ENCODE data around the gene MYH9. TPM values are rescaled to one million over a fixed set of nuclear protein-coding genes. Genes with fewer than 3 reads are reported as not detected.

Gene MYH9
- total RNA-seq, 4 donors from 2014 or later, result 228 to 375 (median 275) TPM

DNA sequence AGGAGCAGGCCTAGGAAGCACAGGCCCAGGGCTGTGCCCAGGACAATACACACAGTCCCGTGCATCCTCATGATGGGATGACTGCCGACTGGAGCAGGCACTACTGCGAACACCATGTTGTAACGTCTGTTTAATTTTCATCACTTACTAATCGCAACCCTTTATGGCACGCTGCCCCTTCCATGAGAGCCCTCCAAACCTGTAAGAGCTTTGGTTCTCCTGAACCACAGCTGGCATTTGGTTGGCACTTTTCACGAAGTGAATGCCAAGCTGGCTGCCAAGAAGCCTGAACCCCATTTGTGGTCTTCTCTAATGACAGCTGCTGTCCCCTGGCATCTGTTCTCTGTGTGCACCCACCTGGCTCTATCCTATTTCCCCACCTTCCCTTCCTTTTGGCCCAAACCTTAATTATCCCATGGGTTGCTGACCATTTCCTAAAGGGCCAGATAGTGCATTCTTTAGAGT, 98.3 kb downstream of the MYH9 start:
- Histone ChIP-seq H3K27me3 (no peaks in the 10 kb centered on the region), H3K4me3 (replicated peaks in 1 of 3) (no peak overlapping the region), H3K9me3 (no peaks in the 10 kb centered on the region), H3K4me1 (no peaks in the 10 kb centered on the region), H3K27ac (no peak overlapping the region), H3K36me3 (peaks cover 84% of the 10 kb centered on the region in 2 donors)
- WGBS, 2 donors, result 83% methylated on average over 7 of the region's 7 CpGs
- intact Hi-C loops (cut with DNase I), result loop anchor here (5.0 to 10.0 kb wide), 2 partner anchors 52 to 95 kb away; partner anchors contain the start of gene APOL2
- DNase-seq, result no peak
- TF ChIP-seq CTCF (IDR thresholded peaks at IDR 0.05) (no peak), POLR2A (IDR thresholded peaks at IDR 0.05) (no peak)

DNA sequence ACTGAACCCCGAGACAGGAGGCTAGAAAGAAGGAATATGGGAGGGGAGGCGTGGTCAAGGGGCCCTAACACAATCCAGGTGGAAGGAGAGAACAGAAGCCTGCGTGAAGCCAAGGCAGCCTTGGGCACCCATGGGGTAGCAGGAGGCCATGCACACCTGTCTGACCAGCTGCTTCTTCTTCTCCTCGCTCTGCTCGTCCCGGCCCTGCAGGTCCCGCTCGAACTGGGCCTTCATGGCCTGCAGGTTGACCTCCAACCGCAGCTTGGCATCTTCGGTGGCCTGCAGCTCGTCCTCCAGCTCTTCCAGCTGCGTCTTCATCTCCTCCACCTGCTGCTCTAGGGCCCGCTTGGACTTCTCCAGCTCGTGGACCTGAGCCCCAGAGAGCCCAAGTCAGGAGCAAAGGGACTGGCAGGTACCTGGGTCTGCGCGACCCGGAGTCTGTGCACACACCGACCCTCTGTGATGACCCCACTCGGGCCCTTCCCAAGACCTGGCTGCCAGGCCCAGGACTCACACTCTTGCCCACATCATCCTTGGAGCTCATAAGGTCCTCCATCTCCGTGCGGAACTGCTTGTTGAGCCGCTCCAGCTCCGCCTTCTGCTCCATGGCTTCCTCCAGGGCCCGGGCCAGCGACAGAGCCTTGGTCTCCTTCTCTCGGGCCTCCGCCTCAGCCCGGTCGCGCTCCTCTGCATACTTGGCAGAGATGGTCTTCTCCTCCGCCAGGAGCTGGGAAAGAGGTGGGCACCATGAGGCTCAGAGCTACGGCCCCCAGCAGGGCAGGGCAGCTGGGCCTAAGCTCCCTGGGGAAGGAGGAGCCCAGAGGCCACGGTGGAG, 99.0 kb downstream of the MYH9 start:
- intact Hi-C loops (cut with DNase I), result loop anchor here (5.0 to 10.0 kb wide), 2 partner anchors 51 to 94 kb away; partner anchors contain the start of gene APOL2
- Histone ChIP-seq H3K4me1 (no peaks in the 10 kb centered on the region), H3K36me3 (peaks cover 84% of the 10 kb centered on the region in 2 donors)

GRCh38 chr22:36287881-36288515, 99.8 kb downstream of the MYH9 start:
- DNase-seq, result no peak
- peaks cover 84% of the 10 kb centered on the region in 2 donors for H3K36me3 ChIP-seq
- H3K27me3 ChIP-seq, result no peaks in the 10 kb centered on the region
- TF ChIP-seq CTCF (IDR thresholded peaks at IDR 0.05) (no peak), POLR2A (IDR thresholded peaks at IDR 0.05) (no peak)
- intact Hi-C loops (cut with DNase I), result loop anchor here (5.0 to 10.0 kb wide), 2 partner anchors 51 to 93 kb away; partner anchors contain the start of gene APOL2
- no peak overlapping the region for H3K4me3 ChIP-seq (replicated peaks in 1 of 3)
- H3K27ac ChIP-seq, result no peak overlapping the region
- no peaks in the 10 kb centered on the region for H3K9me3 ChIP-seq
- 94% methylated on average over 20 of the region's 20 CpGs for WGBS, 2 donors
- no peaks in the 10 kb centered on the region for H3K4me1 ChIP-seq

More for the DNA sequence above, 99.0 kb downstream of the MYH9 start:
- no peak overlapping the region for H3K27ac ChIP-seq
- H3K9me3 ChIP-seq, result no peaks in the 10 kb centered on the region
- no peak overlapping the region for H3K4me3 ChIP-seq (replicated peaks in 1 of 3)
- WGBS, 2 donors, result 91 to 95% methylated on average over 32 to 33 of the region's 33 CpGs
- no peak for DNase-seq
- no peaks in the 10 kb centered on the region for H3K27me3 ChIP-seq
- no peak for TF ChIP-seq CTCF (IDR thresholded peaks at IDR 0.05)
- TF ChIP-seq POLR2A (IDR thresholded peaks at IDR 0.05), result no peak

DNA sequence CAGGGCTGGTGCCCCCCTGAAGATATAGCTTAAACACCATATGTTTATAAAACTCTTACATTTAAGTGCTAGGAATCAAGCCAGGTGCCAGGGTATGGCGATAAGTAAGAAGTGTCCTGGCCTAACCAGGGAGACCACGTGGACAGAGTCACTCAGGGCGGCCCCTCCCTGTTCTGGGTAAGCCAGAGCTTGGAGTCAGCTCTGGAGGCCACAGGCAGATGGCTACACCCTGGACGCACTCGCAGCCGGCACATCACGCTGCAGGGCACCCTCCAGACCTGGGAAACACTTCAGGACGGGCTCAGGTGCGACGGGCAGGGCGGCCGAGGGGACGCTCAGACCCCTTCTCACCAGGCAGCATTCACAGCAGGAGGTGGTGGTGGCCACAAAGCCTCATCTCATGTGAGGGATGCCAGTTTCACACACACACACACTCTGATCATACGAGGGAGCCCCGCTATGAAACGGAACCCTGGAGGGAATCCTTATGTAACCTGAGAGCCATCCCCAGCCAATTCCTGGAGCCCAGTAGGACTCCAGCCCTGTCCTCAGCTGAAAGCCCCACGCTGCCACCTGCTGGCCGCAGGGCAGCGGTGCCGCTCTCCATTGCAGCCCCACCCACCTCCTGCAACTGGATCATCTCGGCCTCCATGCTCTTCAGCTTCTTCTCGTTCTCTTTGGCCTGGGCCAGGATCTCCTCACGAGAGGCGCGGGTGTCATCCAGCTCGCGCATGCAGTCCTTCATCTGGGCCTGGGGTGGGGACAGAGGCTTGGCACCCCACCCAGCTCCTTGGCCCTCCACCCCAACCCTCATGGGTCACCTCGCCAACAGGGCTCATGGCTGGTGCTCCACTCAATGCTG, 101.4 kb downstream of the MYH9 start:
- no peaks in the 10 kb centered on the region for H3K9me3 ChIP-seq
- H3K27ac ChIP-seq, result peak overlapping the region in 2 of 3 donors; percentile 12 to 27
- DNase-seq, result peak; percentile 50 to 67
- H3K36me3 ChIP-seq, result peaks cover 86 to 87% of the 10 kb centered on the region in 2 donors
- no peak for TF ChIP-seq POLR2A (IDR thresholded peaks at IDR 0.05)
- peak; percentile 48 to 88 (median 70) for TF ChIP-seq CTCF (IDR thresholded peaks at IDR 0.05)
- WGBS, 2 donors, result 64 to 75% methylated on average over 16 to 19 of the region's 28 CpGs
- H3K4me1 ChIP-seq, result no peaks in the 10 kb centered on the region
- H3K27me3 ChIP-seq, result no peaks in the 10 kb centered on the region
- intact Hi-C loops (cut with DNase I), result loop anchor here (5.0 to 10.0 kb wide), 2 partner anchors 49 to 92 kb away; partner anchors contain the start of gene APOL2
- no peak overlapping the region for H3K4me3 ChIP-seq (replicated peaks in 1 of 3)
